Measurements from ENCODE around the gene IFT27.

GRCh38 chr22:36819112-36819511, 43.2 kb upstream of the IFT27 start:
- TF ChIP-seq CTCF (conservative IDR thresholded peaks at IDR 0.05; ENCODE audit: low read depth, low read length) (no peak), RFX5 (IDR thresholded peaks at IDR 0.05; ENCODE audit: low read depth, low read length) (no peak), CEBPB (IDR thresholded peaks at IDR 0.05; ENCODE audit: low read depth, low read length) (no peak)

Measured in IMR-90 (cell line).